ENCODE measurements around the gene RBMS3.

DNA sequence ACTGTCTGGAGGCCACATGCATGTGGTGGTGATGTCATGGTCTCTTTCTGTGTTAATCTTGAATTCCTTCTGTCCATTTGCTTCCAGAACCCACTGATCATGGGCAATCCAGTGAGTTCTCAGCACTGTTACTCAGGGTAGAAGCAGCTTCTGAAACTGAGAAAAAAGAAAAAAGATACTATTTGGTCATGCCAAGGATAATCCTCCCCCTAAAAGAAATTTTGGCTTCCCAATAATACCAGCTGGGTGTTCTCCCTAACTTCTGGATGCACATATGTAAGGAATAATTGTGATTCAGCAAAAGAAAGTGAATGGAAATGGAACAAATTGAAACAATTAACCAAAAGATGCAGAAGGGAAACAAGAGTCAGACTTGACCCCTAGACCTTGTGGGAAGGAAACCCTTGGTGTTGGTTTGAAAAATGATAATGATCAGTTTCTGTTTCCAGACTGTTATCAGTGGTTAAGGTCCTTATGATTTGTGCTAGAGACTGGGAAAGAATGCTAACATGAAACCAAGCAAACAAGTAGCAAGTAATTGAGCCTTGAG lies 92.3 kb downstream of the RBMS3 start:
- no peak for TF ChIP-seq POLR2AphosphoS5 (IDR thresholded peaks at IDR 0.05)
- TF ChIP-seq, protein P1, sequence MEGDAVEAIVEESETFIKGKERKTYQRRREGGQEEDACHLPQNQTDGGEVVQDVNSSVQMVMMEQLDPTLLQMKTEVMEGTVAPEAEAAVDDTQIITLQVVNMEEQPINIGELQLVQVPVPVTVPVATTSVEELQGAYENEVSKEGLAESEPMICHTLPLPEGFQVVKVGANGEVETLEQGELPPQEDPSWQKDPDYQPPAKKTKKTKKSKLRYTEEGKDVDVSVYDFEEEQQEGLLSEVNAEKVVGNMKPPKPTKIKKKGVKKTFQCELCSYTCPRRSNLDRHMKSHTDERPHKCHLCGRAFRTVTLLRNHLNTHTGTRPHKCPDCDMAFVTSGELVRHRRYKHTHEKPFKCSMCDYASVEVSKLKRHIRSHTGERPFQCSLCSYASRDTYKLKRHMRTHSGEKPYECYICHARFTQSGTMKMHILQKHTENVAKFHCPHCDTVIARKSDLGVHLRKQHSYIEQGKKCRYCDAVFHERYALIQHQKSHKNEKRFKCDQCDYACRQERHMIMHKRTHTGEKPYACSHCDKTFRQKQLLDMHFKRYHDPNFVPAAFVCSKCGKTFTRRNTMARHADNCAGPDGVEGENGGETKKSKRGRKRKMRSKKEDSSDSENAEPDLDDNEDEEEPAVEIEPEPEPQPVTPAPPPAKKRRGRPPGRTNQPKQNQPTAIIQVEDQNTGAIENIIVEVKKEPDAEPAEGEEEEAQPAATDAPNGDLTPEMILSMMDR (IDR thresholded peaks at IDR 0.05) = no peak
- no peak for TF ChIP-seq POLR2A (IDR thresholded peaks at IDR 0.05)

All from upper lobe of left lung (tissue), 4 donors.